H1 (cell line): ENCODE data around the gene CSF3R.

Experiments used
- BRCA1 ChIP-seq: IDR thresholded peaks from 2 replicates; pipeline ENCODE4 v1.6.1; 2012; ENCODE audit warnings: low read depth, low read length, improper control_type of control experiment
- CBX5 ChIP-seq: fragments of 300-800, 300-1000 bp; sonication (generic); IDR thresholded peaks from 2 replicates; pipeline ENCODE4 v1.7.1; 2016; ENCODE audit warnings: antibody characterized with exemption, low read length, low read depth
- CHD2 ChIP-seq: IDR thresholded peaks from 2 replicates; pipeline ENCODE4 v1.6.1; 2012; ENCODE audit warnings: low read length, improper control_type of control experiment
- CTCF ChIP-seq, 3 experiments: IDR thresholded peaks; 1 replicate in 2 of 3; 2 replicates in 1 of 3; pipeline versions ENCODE4 v1.5.1 to v1.6.1; 2011; ENCODE audit warnings: low read length in 3 of 3, mild to moderate bottlenecking in 3 of 3, inconsistent platforms in 2 of 3, low read depth in 1 of 3, moderate library complexity in 1 of 3; ENCODE audit not compliant: insufficient read depth in 1 of 3; ENCODE audit errors: control extremely low read depth in 1 of 3
- EZH2 ChIP-seq: fragments of 200-600 bp; sonication (generic); IDR thresholded peaks from 2 replicates; pipeline ENCODE4 v1.7.1; 2012; ENCODE audit warnings: low read depth, mild to moderate bottlenecking, moderate library complexity, low read length, inconsistent platforms; ENCODE audit not compliant: severe bottlenecking
- GABPA ChIP-seq: IDR thresholded peaks from 2 replicates; pipeline ENCODE4 v1.6.1; 2011; ENCODE audit warnings: mild to moderate bottlenecking, low read length, moderate library complexity, borderline replicate concordance; ENCODE audit not compliant: insufficient read depth
- POLR2A ChIP-seq, 2 experiments: IDR thresholded peaks; 1 replicate in 1 of 2; 2 replicates in 1 of 2; pipeline ENCODE4 v1.6.1; 2011; ENCODE audit warnings: low read depth in 2 of 2, low read length in 2 of 2, mild to moderate bottlenecking in 2 of 2; ENCODE audit errors: control extremely low read depth in 1 of 2
- RFX5 ChIP-seq: IDR thresholded peaks from 2 replicates; pipeline ENCODE4 v1.6.1; 2011; ENCODE audit warnings: low read depth, low read length, improper control_type of control experiment, borderline replicate concordance
- SP2 ChIP-seq: IDR thresholded peaks from 2 replicates; pipeline ENCODE4 v1.6.1; 2012; ENCODE audit warnings: mild to moderate bottlenecking, low read length, inconsistent platforms
- SRF ChIP-seq: IDR thresholded peaks from 2 replicates; pipeline ENCODE4 v1.6.1; 2011; ENCODE audit warnings: mild to moderate bottlenecking, low read depth, low read length, moderate library complexity
- TAF1 ChIP-seq: IDR thresholded peaks from 2 replicates; pipeline ENCODE4 v1.6.1; 2011; ENCODE audit warnings: mild to moderate bottlenecking, low read depth, low read length
- USF2 ChIP-seq: IDR thresholded peaks from 2 replicates; pipeline ENCODE4 v1.6.1; 2011; ENCODE audit warnings: low read length, improper control_type of control experiment

- no peak for TF ChIP-seq TAF1
- TF ChIP-seq RFX5: no peak
- TF ChIP-seq EZH2: no peak
- TF ChIP-seq USF2: no peak
- TF ChIP-seq CTCF (IDR thresholded peaks at IDR 0.05; ENCODE audit: control extremely low read depth in 1 of 3, insufficient read depth in 1 of 3, low read depth in 1 of 3, low read length in 3 of 3): no peak
- no peak for TF ChIP-seq SRF
- TF ChIP-seq CBX5: no peak
- no peak for TF ChIP-seq GABPA
- TF ChIP-seq SP2: no peak
- TF ChIP-seq BRCA1: no peak
- TF ChIP-seq POLR2A (IDR thresholded peaks at IDR 0.05; ENCODE audit: control extremely low read depth in 1 of 2, low read depth in 2 of 2, low read length in 2 of 2): no peak
- no peak for TF ChIP-seq CHD2
Measured at GRCh38 chr1:36420409-36420808, 62.3 kb downstream of the CSF3R start.
